Spleen (tissue), 11 donors: ENCODE results near the gene MLYCD. TPM values are rescaled to one million over a fixed set of nuclear protein-coding genes. Genes with fewer than 3 reads are reported as not detected.

ENCODE experiments used
- DNase-seq: peaks from one replicate; pipeline ENCODE4 v3.0.0-alpha.2; 2020
- H3K27ac ChIP-seq, 8 donors: fragments of 200-600 bp; sonication (generic) in 7 of 8; 1 replicate in 4 of 8; 2 replicates in 4 of 8; pipeline versions ENCODE4 v1.5.0 to v1.8.0; 2016 to 2021; ENCODE audit warnings: inconsistent platforms in 4 of 8, mild to moderate bottlenecking in 4 of 8, moderate library complexity in 1 of 8
- H3K27me3 ChIP-seq, 7 donors: fragments of 200-600 bp; sonication (generic) in 6 of 7; replicated peaks in 1 of 7; 1 replicate in 4 of 7; 2 replicates in 3 of 7; pipeline versions ENCODE4 v1.5.0 to v1.8.0; 2016 to 2021; ENCODE audit warnings: inconsistent platforms in 3 of 7, mild to moderate bottlenecking in 1 of 7
- H3K36me3 ChIP-seq, 6 donors: fragments of 200-600 bp; sonication (generic) in 5 of 6; 1 replicate in 4 of 6; 2 replicates in 2 of 6; pipeline versions ENCODE4 v1.5.0 to v1.8.0; 2016 to 2021; ENCODE audit warnings: inconsistent platforms in 2 of 6
- H3K4me1 ChIP-seq, 6 donors: fragments of 200-600 bp; sonication (generic) in 5 of 6; 1 replicate in 3 of 6; 2 replicates in 3 of 6; pipeline versions ENCODE4 v1.5.0 to v1.8.0; 2016 to 2021; ENCODE audit warnings: inconsistent platforms in 3 of 6
- H3K4me3 ChIP-seq, 8 donors: fragments of 200-600 bp; sonication (generic) in 7 of 8; 1 replicate in 4 of 8; 2 replicates in 4 of 8; pipeline versions ENCODE4 v1.5.0 to v1.8.0; 2016 to 2021; ENCODE audit warnings: inconsistent platforms in 4 of 8, mild to moderate bottlenecking in 4 of 8, moderate library complexity in 2 of 8
- H3K9me3 ChIP-seq, 8 donors: fragments of 200-600 bp; sonication (generic) in 7 of 8; 1 replicate in 4 of 8; 2 replicates in 4 of 8; pipeline versions ENCODE4 v1.5.0 to v1.8.0; 2016 to 2021; ENCODE audit warnings: inconsistent platforms in 4 of 8
- CTCF ChIP-seq, 11 experiments: fragments of 200-600 bp in 7 of 11; fragments of 450-650 bp in 4 of 11; sonication (generic) in 4 of 11; IDR thresholded peaks in 8 of 11; conservative IDR thresholded peaks in 3 of 11; 1 replicate in 7 of 11; 2 replicates in 4 of 11; pipeline versions ENCODE4 v1.4.0 to v1.8.0; 2016 to 2021; ENCODE audit warnings: antibody characterized with exemption in 11 of 11, inconsistent platforms in 4 of 11, mild to moderate bottlenecking in 1 of 11
- POLR2A ChIP-seq, 3 donors: fragments of 450-650 bp; IDR thresholded peaks; one replicate each; pipeline ENCODE4 v1.5.1; 2017; ENCODE audit warnings: antibody characterized with exemption in 3 of 3, mild to moderate bottlenecking in 1 of 3
- POLR2AphosphoS5 ChIP-seq, 3 donors: sonication (generic); formaldehyde crosslinking; IDR thresholded peaks; one replicate each; pipeline ENCODE4 v1.5.1; 2017; ENCODE audit warnings: antibody characterized with exemption in 3 of 3
- WGBS, 5 donors: extraction: QIAGEN DNeasy Blood & Tissue Kit in 3 of 5; methylation state at CpG; one replicate each; pipeline versions ENCODE4 v1.1.5 to v1.1.7; 2013 to 2018; 5-methylcytosine and 5-hydroxymethylcytosine counted together
- intact Hi-C: fragments of 100-400 bp; cut with DNase I; formaldehyde crosslinking; loops from one replicate; pipeline ENCODE4 v1.15.0; 2023; ENCODE audit warnings: low total_unique reads
- polyA plus RNA-seq, 3 donors: library from polyadenylated mRNA; stranded (reverse); fragments of 200-250 nt; gene quantifications; one replicate each; pipeline ENCODE4 v1.2.1, GENCODE V29; 2013
- total RNA-seq, 7 donors: library from RNA; depleted of rRNA in 3 of 7; stranded (reverse); fragments of >200 nt in 3 of 7; fragmentation: NEBNext Ultra II Directional in 4 of 7; extraction: Animal tissue kit (Norgen Biotek cat#: 25700) in 4 of 7; gene quantifications; one replicate each; pipeline versions ENCODE4 v1.1.0 to v1.2.1, GENCODE V29; 2016 to 2021
- donor health status: healthy with polysubstance abuse.
- donor health status: DM: no; HTN: no; CAD: no; lungs with moderate emphysema.
- donor health status: DM: no; HTN: no; CAD: no.
- donor health status: Bipolar disorder and iron deficiency.
- donor health status: healthy.
- donor health status: DM: no; HTN: no; CAD: no.
- donor health status: DM: yes; HTN: yes; CAD: no.

MLYCD gene
- total and polyA plus RNA-seq, 10 donors = 2.0 to 14.3 (median 9.9) TPM

GRCh38 chr16:83912519-83913244 lies 13.8 kb downstream of the MLYCD start:
- H3K27me3 ChIP-seq = no peaks in the 10 kb centered on the region
- intact Hi-C loops = no loop called here
- no peak for DNase-seq
- TF ChIP-seq POLR2A (IDR thresholded peaks at IDR 0.05) (no peak), POLR2AphosphoS5 (IDR thresholded peaks at IDR 0.05) (no peak), CTCF (IDR thresholded peaks at IDR 0.05 in 8 of 11, conservative IDR thresholded peaks at IDR 0.05 in 3 of 11) (no peak)
- 86 to 95% (median 87%) methylated on average over 9 to 12 of the region's 12 CpGs for WGBS, 5 donors
- peak overlapping the region in 1 of 8 donors; percentile 10 for H3K27ac ChIP-seq
- no peak overlapping the region for H3K4me3 ChIP-seq
- H3K4me1 ChIP-seq = no peaks in the 10 kb centered on the region
- H3K9me3 ChIP-seq = no peaks in the 10 kb centered on the region
- peaks cover 5 to 100% (median 80%) of the 10 kb centered on the region in 6 donors for H3K36me3 ChIP-seq

- intact Hi-C loops = no loop called here
- H3K9me3 ChIP-seq = no peaks in the 10 kb centered on the region
- no peak for DNase-seq
- no peaks in the 10 kb centered on the region for H3K27me3 ChIP-seq
- H3K27ac ChIP-seq = peak overlapping the region in 1 of 8 donors; percentile 10
- WGBS, 5 donors = 72 to 84% (median 77%) methylated on average over 15 of the region's 15 CpGs
- TF ChIP-seq POLR2A (IDR thresholded peaks at IDR 0.05) (no peak), CTCF (IDR thresholded peaks at IDR 0.05 in 8 of 11, conservative IDR thresholded peaks at IDR 0.05 in 3 of 11) (no peak), POLR2AphosphoS5 (IDR thresholded peaks at IDR 0.05) (no peak)
- H3K4me1 ChIP-seq = no peaks in the 10 kb centered on the region
- H3K36me3 ChIP-seq = peaks cover 5 to 100% (median 80%) of the 10 kb centered on the region in 6 donors
- H3K4me3 ChIP-seq = no peak overlapping the region
Measured at GRCh38 chr16:83913245-83913633, 14.3 kb downstream of the MLYCD start.

GRCh38 chr16:83914091-83914710 lies 15.3 kb downstream of the MLYCD start:
- H3K27ac ChIP-seq = no peak overlapping the region
- no peaks in the 10 kb centered on the region for H3K27me3 ChIP-seq
- 88 to 95% (median 92%) methylated on average over 21 of the region's 21 CpGs for WGBS, 5 donors
- no peak for TF ChIP-seq POLR2A (IDR thresholded peaks at IDR 0.05)
- TF ChIP-seq CTCF (IDR thresholded peaks at IDR 0.05 in 8 of 11, conservative IDR thresholded peaks at IDR 0.05 in 3 of 11) = no peak
- TF ChIP-seq POLR2AphosphoS5 (IDR thresholded peaks at IDR 0.05) = peak in 1 of 3 donors; percentile 31
- intact Hi-C loops = no loop called here
- no peaks in the 10 kb centered on the region for H3K9me3 ChIP-seq
- H3K4me3 ChIP-seq = no peak overlapping the region
- H3K4me1 ChIP-seq = no peaks in the 10 kb centered on the region
- DNase-seq = no peak
- peaks cover 5 to 100% (median 82%) of the 10 kb centered on the region in 6 donors for H3K36me3 ChIP-seq

- no peak overlapping the region for H3K4me3 ChIP-seq
- no peaks in the 10 kb centered on the region for H3K9me3 ChIP-seq
- no peak for DNase-seq
- H3K27ac ChIP-seq = no peak overlapping the region
- intact Hi-C loops = no loop called here
- TF ChIP-seq CTCF (IDR thresholded peaks at IDR 0.05 in 8 of 11, conservative IDR thresholded peaks at IDR 0.05 in 3 of 11) = no peak
- TF ChIP-seq POLR2AphosphoS5 (IDR thresholded peaks at IDR 0.05) = no peak
- no peak for TF ChIP-seq POLR2A (IDR thresholded peaks at IDR 0.05)
- WGBS, 5 donors = 92 to 99% (median 97%) methylated on average over 20 to 22 of the region's 22 CpGs
- H3K4me1 ChIP-seq = no peaks in the 10 kb centered on the region
- H3K27me3 ChIP-seq = no peaks in the 10 kb centered on the region
- peaks cover 5 to 100% (median 83%) of the 10 kb centered on the region in 6 donors for H3K36me3 ChIP-seq
Measured at GRCh38 chr16:83915081-83915480, 16.2 kb downstream of the MLYCD start.
